Ovary (tissue), 9 donors: Measurements from ENCODE around the gene SMTNL1. TPM values are rescaled to one million over a fixed set of nuclear protein-coding genes. Genes with fewer than 3 reads are reported as not detected.

Source experiments
- DNase-seq, 5 donors: peaks; one replicate each; pipeline ENCODE4 v3.0.0-alpha.2; 2019 to 2020
- H3K27ac ChIP-seq, 2 donors: fragments of 200-600 bp; one replicate each; pipeline versions ENCODE4 v1.5.1 to v1.8.0; 2019 to 2022
- H3K27me3 ChIP-seq: fragments of 200-600 bp; one replicate; pipeline ENCODE4 v1.8.0; 2022
- H3K36me3 ChIP-seq: fragments of 200-600 bp; sonication (generic); one replicate; pipeline ENCODE4 v1.5.1; 2019
- H3K4me1 ChIP-seq: one replicate; pipeline ENCODE4 v1.8.1; 2013; ENCODE audit warnings: mild to moderate bottlenecking, moderate library complexity; ENCODE audit not compliant: insufficient read depth
- H3K4me3 ChIP-seq: fragments of 200-600 bp; sonication (generic); one replicate; pipeline ENCODE4 v1.5.1; 2017
- H3K9me3 ChIP-seq, 2 donors: fragments of 200-600 bp in 1 of 2; sonication (generic) in 1 of 2; one replicate each; pipeline versions ENCODE4 v1.5.1 to v1.8.1; 2013 to 2019; ENCODE audit warnings: mild to moderate bottlenecking in 1 of 2, moderate library complexity in 1 of 2
- CTCF ChIP-seq, 3 donors: fragments of 450-650 bp in 2 of 3; fragments of 200-600 bp in 1 of 3; IDR thresholded peaks; one replicate each; pipeline versions ENCODE4 v1.5.1 to v1.8.0; 2016 to 2022; ENCODE audit warnings: antibody characterized with exemption in 3 of 3, mild to moderate bottlenecking in 1 of 3
- EP300 ChIP-seq: sonication (generic); formaldehyde crosslinking; IDR thresholded peaks from one replicate; pipeline ENCODE4 v1.6.1; 2017; ENCODE audit warnings: antibody characterized with exemption
- POLR2A ChIP-seq: fragments of 450-650 bp; IDR thresholded peaks from one replicate; pipeline ENCODE4 v1.6.1; 2017; ENCODE audit warnings: antibody characterized with exemption, mild to moderate bottlenecking, moderate library complexity
- WGBS, 3 donors: extraction: QIAGEN DNeasy Blood & Tissue Kit in 1 of 3; methylation state at CpG; one replicate each; pipeline versions ENCODE4 v1.1.5 to v1.1.7; 2013 to 2017; 5-methylcytosine and 5-hydroxymethylcytosine counted together
- intact Hi-C, 4 donors: fragments of 100-400 bp; cut with DNase I; formaldehyde crosslinking; loops; one replicate each; pipeline versions ENCODE4 v1.11.0 to v1.15.1; 2022 to 2023
- polyA plus RNA-seq, 2 donors: library from polyadenylated mRNA; stranded (reverse); fragments of 200-250 nt in 1 of 2; fragments of 350-450 nt in 1 of 2; fragmentation: Illumina TruSeq in 1 of 2; extraction: RNeasy Lipid Tissue Mini Kit (QIAGEN cat#74804) in 1 of 2; gene quantifications; one replicate each; pipeline ENCODE4 v1.2.3, GENCODE V29; 2013 to 2014
- total RNA-seq, 7 donors: library from RNA; depleted of rRNA in 2 of 7; stranded (reverse); fragments of >200 nt in 2 of 7; fragmentation: NEBNext Ultra II Directional in 3 of 7; extraction: Animal tissue kit (Norgen Biotek cat#: 25700) in 3 of 7; gene quantifications; one replicate each; pipeline versions ENCODE4 v1.1.0 to v1.2.4, GENCODE V29; 2016 to 2023
- donor health status: DM: no; HTN: no; CAD: no; lungs with moderate emphysema.
- donor health status: DM: no; HTN: no; CAD: no.
- donor health status: Bipolar disorder and iron deficiency.
- donor health status: DM: yes; HTN: yes; CAD: no.
- donor health status: DM: no; HTN: no; CAD: no.
- donor health status: DM: yes; HTN: yes; CAD: no.

The SMTNL1 gene
- total and polyA plus RNA-seq, 9 donors, result not detected

DNA sequence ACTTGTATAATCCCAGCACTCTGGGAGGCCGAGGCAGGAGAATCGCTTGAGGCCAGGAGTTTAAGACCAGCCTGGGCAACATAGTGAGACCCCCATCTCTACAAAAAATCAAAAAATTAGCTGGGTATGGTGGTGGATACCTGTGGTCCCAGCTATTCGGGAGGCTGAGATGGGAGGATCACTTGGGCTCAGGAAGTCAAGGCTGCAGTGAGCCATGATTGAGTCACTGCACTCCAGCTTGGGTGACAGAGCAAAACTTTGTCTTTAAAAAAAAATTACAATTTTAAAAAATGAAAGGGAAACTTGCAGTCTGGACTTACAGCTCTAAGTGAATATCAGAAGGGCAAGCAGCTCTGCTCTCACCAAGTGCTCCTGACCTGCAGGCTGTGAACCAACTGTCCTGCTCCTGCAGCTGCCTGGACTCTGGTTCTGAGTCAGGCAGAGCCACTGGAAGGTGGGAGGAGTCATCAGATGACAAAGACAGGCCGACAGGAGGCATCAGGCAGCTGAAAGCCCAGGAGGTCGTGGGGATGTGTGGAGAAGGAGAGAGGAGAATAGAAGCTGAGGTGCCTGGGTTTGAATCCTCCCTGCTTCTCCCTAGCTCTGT is 9.6 kb downstream of the SMTNL1 start:
- peaks cover 9% of the 10 kb centered on the region for H3K4me1 ChIP-seq
- H3K9me3 ChIP-seq, result no peaks in the 10 kb centered on the region
- H3K27ac ChIP-seq, result peak overlapping the region in 1 of 2 donors; percentile 45
- intact Hi-C loops, result no loop called here
- no peak overlapping the region for H3K4me3 ChIP-seq
- no peaks in the 10 kb centered on the region for H3K27me3 ChIP-seq
- DNase-seq, result no peak
- WGBS, 3 donors, result 58 to 63% (median 59%) methylated on average over 5 of the region's 5 CpGs
- no peaks in the 10 kb centered on the region for H3K36me3 ChIP-seq
- TF ChIP-seq EP300 (no peak), CTCF (IDR thresholded peaks at IDR 0.05) (no peak), POLR2A (no peak)

DNA sequence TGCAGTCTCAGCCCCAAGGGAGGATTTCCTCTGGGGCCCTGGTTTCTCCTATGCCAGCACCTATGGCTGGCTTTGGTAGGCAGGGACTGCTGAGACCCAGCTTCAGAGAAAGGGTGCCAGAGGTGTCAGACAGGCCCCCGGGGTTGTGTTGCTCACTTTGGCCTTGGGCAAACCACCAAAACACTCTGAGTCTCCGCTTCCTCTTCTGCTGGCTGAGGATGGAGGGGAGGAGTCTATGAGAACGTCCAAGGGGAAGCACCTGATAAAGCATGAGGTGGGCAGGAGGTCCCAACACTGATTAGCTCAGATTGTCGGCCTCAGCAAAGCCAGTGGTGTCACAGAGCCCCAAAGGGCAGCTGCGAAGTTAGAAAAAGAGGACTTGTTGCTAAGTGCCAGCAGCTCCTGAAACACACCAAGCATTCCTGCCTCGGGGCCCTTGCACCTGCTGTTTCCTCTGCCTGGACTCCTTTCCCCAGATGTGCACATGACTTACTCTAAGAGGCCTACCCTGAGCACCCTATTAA is 10.5 kb downstream of the SMTNL1 start:
- Histone ChIP-seq H3K27me3 (no peaks in the 10 kb centered on the region), H3K27ac (peak overlapping the region in 1 of 2 donors; percentile 45), H3K4me1 (peaks cover 9% of the 10 kb centered on the region), H3K9me3 (no peaks in the 10 kb centered on the region), H3K36me3 (no peaks in the 10 kb centered on the region), H3K4me3 (no peak overlapping the region)
- 17 to 19% (median 18%) methylated on average over 6 of the region's 6 CpGs for WGBS, 3 donors
- DNase-seq, result peak; percentile 50 to 66 (median 65)
- TF ChIP-seq EP300 (no peak), POLR2A (no peak), CTCF (IDR thresholded peaks at IDR 0.05) (no peak)
- intact Hi-C loops, result no loop called here

- peak in 1 of 5 donors; percentile 26 for DNase-seq
- no peaks in the 10 kb centered on the region for H3K27me3 ChIP-seq
- H3K9me3 ChIP-seq, result no peaks in the 10 kb centered on the region
- H3K4me3 ChIP-seq, result no peak overlapping the region
- intact Hi-C loops, result no loop called here
- H3K27ac ChIP-seq, result no peak overlapping the region
- TF ChIP-seq CTCF (IDR thresholded peaks at IDR 0.05) (no peak), EP300 (no peak), POLR2A (no peak)
- no peaks in the 10 kb centered on the region for H3K36me3 ChIP-seq
- peaks cover 9% of the 10 kb centered on the region for H3K4me1 ChIP-seq
- 73 to 89% (median 85%) methylated on average over 8 of the region's 8 CpGs for WGBS, 3 donors
These were observed 12.6 kb downstream of the SMTNL1 start for GRCh38 chr11:57549983-57550382.

DNA sequence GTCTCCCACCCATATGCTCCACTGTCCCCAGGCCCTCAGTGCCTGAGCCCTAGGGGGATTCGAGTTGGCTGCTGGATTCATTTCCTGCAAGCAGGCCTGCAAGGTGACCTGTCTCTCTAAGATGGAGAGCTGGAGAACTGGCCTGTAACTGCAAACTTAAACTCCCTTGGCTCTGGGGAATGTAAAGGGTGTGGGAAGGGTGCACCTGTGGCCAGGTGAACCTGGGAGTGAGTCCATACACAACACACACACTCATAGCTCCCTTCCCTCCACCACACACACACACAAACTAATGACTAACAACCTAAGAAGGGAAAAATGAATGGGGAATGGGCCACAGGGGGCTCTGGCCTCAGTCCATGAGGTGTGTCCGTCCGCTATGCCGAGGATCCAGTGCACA is 14.5 kb downstream of the SMTNL1 start:
- Histone ChIP-seq H3K27me3 (no peaks in the 10 kb centered on the region), H3K9me3 (no peaks in the 10 kb centered on the region), H3K36me3 (no peaks in the 10 kb centered on the region), H3K27ac (no peak overlapping the region), H3K4me1 (peaks cover 9% of the 10 kb centered on the region), H3K4me3 (no peak overlapping the region)
- intact Hi-C loops, result no loop called here
- no peak for DNase-seq
- TF ChIP-seq EP300, result no peak
- no peak for TF ChIP-seq CTCF (IDR thresholded peaks at IDR 0.05)
- TF ChIP-seq POLR2A, result no peak
- 85 to 95% (median 93%) methylated on average over 4 of the region's 4 CpGs for WGBS, 3 donors
